NCI-H146 treated with DMSO at 0.1 percent for 48 hours (cell line): Measurements from ENCODE around the gene PIAS4.
"Not testable (repeated sequence)": the region's sequence is repeated elsewhere in the genome, so short reads cannot be mapped to it uniquely, and the experiment has no call there.

ENCODE experiments used
- DNase-seq: peaks from one replicate; lab custom pipeline; 2025; ENCODE audit not compliant: unreplicated experiment; lab: John Stamatoyannopoulos, UW

PIAS4 gene

GRCh38 chr19:3990815-3991117 is 16.8 kb upstream of the PIAS4 start:
- DNase-seq = no peak

- no peak for DNase-seq
These were observed 11.9 kb upstream of the PIAS4 start for GRCh38 chr19:3995607-3996006.

- DNase-seq = not testable (repeated sequence)
These were observed 8.7 kb upstream of the PIAS4 start for GRCh38 chr19:3998667-3999412.

- DNase-seq = not testable (repeated sequence)
These were observed 6.7 kb upstream of the PIAS4 start for GRCh38 chr19:4000798-4001197.

- DNase-seq = not testable (repeated sequence)
These were observed 2.1 kb upstream of the PIAS4 start for GRCh38 chr19:4005436-4005835.

- DNase-seq = no peak
These were observed 452 bp downstream of the PIAS4 start for GRCh38 chr19:4007836-4008539.

- no peak for DNase-seq
These were observed 2.7 kb downstream of the PIAS4 start for GRCh38 chr19:4009990-4010807.

- no peak for DNase-seq
These were observed 3.2 kb downstream of the PIAS4 start for GRCh38 chr19:4010808-4011110.

- DNase-seq = not testable (repeated sequence)
These were observed 3.9 kb downstream of the PIAS4 start for GRCh38 chr19:4011430-4011829.

- DNase-seq = peak; percentile 26
These were observed 4.8 kb downstream of the PIAS4 start for GRCh38 chr19:4012092-4012974.

GRCh38 chr19:4012975-4013634 is 5.6 kb downstream of the PIAS4 start:
- DNase-seq = no peak

- DNase-seq = no peak
These were observed 6.5 kb downstream of the PIAS4 start for GRCh38 chr19:4013886-4014540.

- DNase-seq = no peak
These were observed 7.3 kb downstream of the PIAS4 start for GRCh38 chr19:4014541-4015491.

GRCh38 chr19:4015705-4016402 is 8.3 kb downstream of the PIAS4 start:
- DNase-seq = no peak

GRCh38 chr19:4016486-4016885 is 8.9 kb downstream of the PIAS4 start:
- no peak for DNase-seq

- no peak for DNase-seq
These were observed 9.5 kb downstream of the PIAS4 start for GRCh38 chr19:4016903-4017638.

GRCh38 chr19:4018140-4018613 is 10.6 kb downstream of the PIAS4 start:
- DNase-seq = no peak
